OCI-LY3 (cell line): ENCODE results near the gene UPP1.

Experiments used
- H2AFZ ChIP-seq: fragments of 200-600, 300-600 bp; shearing (Covaris generic); 2 replicates; pipeline ENCODE4 v1.6.0; 2014; ENCODE audit warnings: antibody characterized with exemption, low read depth, low read length
- H3K27ac ChIP-seq: fragments of 200-600, 300-600 bp; sonication (generic); 2 replicates; pipeline ENCODE4 v1.5.1; 2014; ENCODE audit warnings: mild to moderate bottlenecking, low read length, moderate library complexity, mixed read lengths
- H3K27me3 ChIP-seq: fragments of 200-600, 300-600 bp; sonication (generic); 2 replicates; pipeline ENCODE4 v1.6.1; 2014; ENCODE audit warnings: low read depth, low read length, mixed read lengths
- H3K36me3 ChIP-seq: fragments of 200-600, 300-600 bp; sonication (generic); replicated peaks from 2 replicates; pipeline ENCODE3; 2014; ENCODE audit warnings: low read depth, low read length, mixed read lengths
- H3K4me1 ChIP-seq: fragments of 300-600, 200-600 bp; sonication (generic); 2 replicates; pipeline ENCODE4 v1.6.1; 2014; ENCODE audit warnings: low read length, mixed read lengths
- H3K4me2 ChIP-seq: fragments of 200-600, 300-600 bp; sonication (generic); 2 replicates; pipeline ENCODE4 v1.6.1; 2014; ENCODE audit warnings: low read length, mixed read lengths
- H3K4me3 ChIP-seq: fragments of 300-600, 200-600 bp; sonication (generic); 2 replicates; pipeline ENCODE4 v1.5.1; 2014; ENCODE audit warnings: antibody characterized with exemption, mild to moderate bottlenecking, low read length, moderate library complexity
- H3K79me2 ChIP-seq: fragments of 300-600, 200-600 bp; shearing (Covaris generic); 2 replicates; pipeline ENCODE4 v1.6.1; 2014; ENCODE audit warnings: mild to moderate bottlenecking, low read length, mixed read lengths
- H3K9ac ChIP-seq: fragments of 300-600, 200-600 bp; shearing (Covaris generic); 2 replicates; pipeline ENCODE4 v1.6.0; 2014; ENCODE audit warnings: mild to moderate bottlenecking, low read length, moderate library complexity
- H3K9me3 ChIP-seq: fragments of 200-600, 300-600 bp; shearing (Covaris generic); 2 replicates; pipeline ENCODE4 v1.6.1; 2014; ENCODE audit warnings: low read length, mixed read lengths; ENCODE audit not compliant: insufficient read depth
- H4K20me1 ChIP-seq: fragments of 200-600, 300-600 bp; sonication (generic); 2 replicates; pipeline ENCODE4 v1.6.1; 2016; ENCODE audit warnings: low read length, mixed read lengths; ENCODE audit not compliant: insufficient read depth
- CTCF ChIP-seq: fragments of 200-600, 300-600 bp; sonication (generic); IDR thresholded peaks from 2 replicates; pipeline ENCODE4 v1.5.1; 2014; ENCODE audit warnings: antibody characterized with exemption, low read length, low read depth
- EZH2phosphoT487 ChIP-seq: fragments of 200-600 bp; shearing (Covaris generic); IDR thresholded peaks from 2 replicates; pipeline ENCODE4 v1.6.1; 2018; ENCODE audit warnings: antibody characterized with exemption, mixed run types, low read depth

Gene UPP1

GRCh38 chr7:48149058-48149457 lies 60.0 kb downstream of the UPP1 start:
- H3K27ac ChIP-seq = no peak overlapping the region
- no peak overlapping the region for H3K4me2 ChIP-seq
- no peak overlapping the region for H3K9ac ChIP-seq
- H3K36me3 ChIP-seq = no peaks in the 10 kb centered on the region
- H3K9me3 ChIP-seq = no peaks in the 10 kb centered on the region
- H3K4me1 ChIP-seq = no peaks in the 10 kb centered on the region
- TF ChIP-seq EZH2phosphoT487 (no peak), CTCF (no peak)
- H3K4me3 ChIP-seq = no peak overlapping the region
- no peak overlapping the region for H2AFZ ChIP-seq
- H3K27me3 ChIP-seq = peaks cover 33% of the 10 kb centered on the region
- no peaks in the 10 kb centered on the region for H3K79me2 ChIP-seq
- H4K20me1 ChIP-seq = no peaks in the 10 kb centered on the region

DNA sequence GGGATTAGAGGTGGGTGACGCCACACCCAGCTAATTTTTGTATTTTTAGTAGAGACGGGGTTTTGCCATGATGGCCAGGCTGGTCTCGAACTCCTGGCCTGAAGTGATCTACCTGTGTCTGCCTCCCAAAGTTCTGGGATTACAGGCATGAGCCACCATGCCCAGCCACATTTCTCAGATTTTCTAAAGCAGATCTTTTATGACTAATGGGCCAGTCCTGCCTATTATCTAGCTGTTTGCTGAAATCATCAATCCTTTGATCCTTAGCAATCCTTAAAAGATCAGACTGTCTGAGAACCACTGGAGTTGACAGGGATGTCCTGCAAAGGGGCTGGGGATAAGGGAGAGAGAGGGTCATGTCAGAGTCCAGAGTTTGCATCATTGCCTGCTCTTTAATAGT lies 61.0 kb downstream of the UPP1 start:
- Histone ChIP-seq H3K27me3 (peaks cover 35% of the 10 kb centered on the region), H3K36me3 (no peaks in the 10 kb centered on the region), H3K27ac (no peak overlapping the region), H3K9ac (no peak overlapping the region), H3K4me2 (no peak overlapping the region), H3K79me2 (no peaks in the 10 kb centered on the region), H3K9me3 (no peaks in the 10 kb centered on the region), H3K4me1 (no peaks in the 10 kb centered on the region), H2AFZ (no peak overlapping the region), H3K4me3 (no peak overlapping the region), H4K20me1 (no peaks in the 10 kb centered on the region)
- TF ChIP-seq CTCF (no peak), EZH2phosphoT487 (no peak)

DNA sequence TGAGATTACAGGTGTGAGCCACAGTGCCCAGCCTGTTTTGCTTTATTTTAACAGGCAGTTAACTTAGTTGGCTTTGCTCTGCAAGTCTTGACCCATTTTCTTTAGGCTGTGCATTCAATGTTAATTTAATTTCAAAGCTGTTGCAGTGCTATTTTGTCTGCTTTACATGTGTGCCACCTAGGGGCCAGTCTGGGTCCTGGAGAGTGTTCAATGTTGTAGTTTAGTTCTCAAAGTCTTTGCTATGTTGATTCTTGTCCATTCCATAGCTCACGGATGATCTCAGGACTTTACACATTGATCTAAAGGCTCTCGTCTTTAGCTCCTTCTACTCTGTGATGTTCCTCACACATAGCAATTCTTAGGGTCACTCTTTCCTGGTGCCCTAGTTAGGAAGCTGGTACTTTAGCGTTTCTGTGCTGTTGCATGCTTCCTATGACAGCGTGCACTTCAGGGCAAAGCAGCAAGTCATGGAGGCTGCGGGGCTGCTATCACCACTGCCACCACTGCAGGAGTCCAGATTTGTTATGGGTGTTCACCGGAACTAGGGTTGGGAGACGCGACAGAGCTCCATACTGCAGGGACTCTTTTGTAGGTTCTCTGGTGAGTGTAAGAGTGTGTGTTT lies 65.8 kb downstream of the UPP1 start:
- Histone ChIP-seq H3K4me3 (no peak overlapping the region), H3K27me3 (peaks cover 48% of the 10 kb centered on the region), H3K9me3 (no peaks in the 10 kb centered on the region), H3K9ac (no peak overlapping the region), H2AFZ (no peak overlapping the region), H3K36me3 (no peaks in the 10 kb centered on the region), H3K27ac (no peak overlapping the region), H3K79me2 (no peaks in the 10 kb centered on the region), H3K4me2 (no peak overlapping the region), H3K4me1 (no peaks in the 10 kb centered on the region), H4K20me1 (no peaks in the 10 kb centered on the region)
- TF ChIP-seq CTCF (peak; percentile 68), EZH2phosphoT487 (no peak)
